Esophagus squamous epithelium (tissue), 5 donors: ENCODE results near the gene RNASEH1. TPM values are rescaled to one million over a fixed set of nuclear protein-coding genes. Genes with fewer than 3 reads are reported as not detected.

ENCODE experiments used
- DNase-seq: peaks from one replicate; lab custom pipeline; 2025; lab: John Stamatoyannopoulos, UW
- H3K27ac ChIP-seq, 4 donors: fragments of 200-600 bp; sonication (generic); one replicate each; pipeline ENCODE4 v1.5.1; 2016 to 2019; ENCODE audit warnings: mild to moderate bottlenecking in 1 of 4
- H3K27me3 ChIP-seq, 4 donors: fragments of 200-600 bp; sonication (generic); 1 replicate in 3 of 4; 2 replicates in 1 of 4; pipeline versions ENCODE4 v1.5.1 to v1.6.0; 2017 to 2021; ENCODE audit warnings: antibody characterized with exemption in 1 of 4
- H3K36me3 ChIP-seq, 3 donors: fragments of 200-600 bp; sonication (generic); one replicate each; pipeline ENCODE4 v1.5.1; 2016 to 2019
- H3K4me1 ChIP-seq, 3 donors: fragments of 200-600 bp; sonication (generic); one replicate each; pipeline ENCODE4 v1.5.1; 2017 to 2019
- H3K4me3 ChIP-seq, 4 donors: fragments of 200-600 bp; sonication (generic); 1 replicate in 3 of 4; 2 replicates in 1 of 4; pipeline ENCODE4 v1.5.1; 2016 to 2019; ENCODE audit warnings: mild to moderate bottlenecking in 2 of 4, moderate library complexity in 1 of 4
- H3K9me3 ChIP-seq, 3 donors: fragments of 200-600 bp; sonication (generic); one replicate each; pipeline ENCODE4 v1.5.1; 2016 to 2019
- POLR2A ChIP-seq, 4 donors: fragments of 450-650 bp; IDR thresholded peaks; one replicate each; pipeline ENCODE4 v1.6.1; 2017; ENCODE audit warnings: antibody characterized with exemption in 4 of 4, mild to moderate bottlenecking in 4 of 4, moderate library complexity in 3 of 4
- WGBS, 2 donors: methylation state at CpG; one replicate each; pipeline ENCODE4 v1.1.5; 2018; 5-methylcytosine and 5-hydroxymethylcytosine counted together
- intact Hi-C: fragments of 100-400 bp; cut with DNase I; formaldehyde crosslinking; loops from one replicate; pipeline ENCODE4 v1.15.0; 2022
- total RNA-seq, 4 donors: library from RNA; depleted of rRNA; stranded (reverse); fragments of >200 nt; gene quantifications; one replicate each; pipeline ENCODE4 v1.1.0, GENCODE V29; 2016
- TF ChIP-seq, protein P1 (sequence below), 6 experiments: fragments of 450-650 bp in 4 of 6; fragments of 200-600 bp in 2 of 6; sonication (generic) in 2 of 6; IDR thresholded peaks; one replicate each; pipeline ENCODE4 v1.5.1; 2016 to 2019; ENCODE audit warnings: antibody characterized with exemption in 6 of 6, mild to moderate bottlenecking in 4 of 6, moderate library complexity in 4 of 6
- donor health status: DM: yes; HTN: yes; CAD: no.

Gene RNASEH1
- total RNA-seq, 4 donors from 2014 or later, result 12.1 to 21.2 (median 19.0) TPM

DNA sequence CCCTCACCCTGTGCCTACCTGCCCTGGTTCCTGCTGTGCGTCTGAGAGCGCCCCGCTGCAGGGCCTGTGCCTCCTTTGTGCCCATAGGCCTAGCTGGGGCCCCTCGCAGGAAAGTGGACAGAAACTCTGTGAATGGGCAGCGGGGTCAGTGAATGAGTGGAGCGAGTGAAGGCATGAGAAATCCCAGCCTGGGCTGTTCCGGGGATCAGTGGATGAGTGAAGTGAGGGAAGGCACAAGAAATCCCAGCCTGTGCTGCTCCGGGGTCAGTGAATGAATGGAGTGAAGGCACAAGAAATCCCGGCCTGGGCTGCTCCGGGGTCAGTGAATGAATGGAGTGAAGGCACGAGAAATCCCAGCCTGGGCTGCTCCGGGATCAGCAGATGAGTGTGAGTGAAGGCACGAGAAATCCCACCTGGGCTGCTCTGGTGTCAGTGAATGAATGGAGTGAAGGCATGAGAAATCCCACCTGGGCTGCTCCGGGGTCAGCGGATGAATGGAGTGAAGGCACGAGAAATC is 38.8 kb upstream of the RNASEH1 start:
- WGBS, 2 donors, result 72 to 82% methylated on average over 12 of the region's 16 CpGs
- Histone ChIP-seq H3K9me3 (no peaks in the 10 kb centered on the region), H3K27ac (no peak overlapping the region), H3K36me3 (no peaks in the 10 kb centered on the region), H3K4me3 (no peak overlapping the region), H3K4me1 (peaks cover 0 to 9% (median 0%) of the 10 kb centered on the region in 3 donors), H3K27me3 (no peaks in the 10 kb centered on the region)
- TF ChIP-seq, protein P1, sequence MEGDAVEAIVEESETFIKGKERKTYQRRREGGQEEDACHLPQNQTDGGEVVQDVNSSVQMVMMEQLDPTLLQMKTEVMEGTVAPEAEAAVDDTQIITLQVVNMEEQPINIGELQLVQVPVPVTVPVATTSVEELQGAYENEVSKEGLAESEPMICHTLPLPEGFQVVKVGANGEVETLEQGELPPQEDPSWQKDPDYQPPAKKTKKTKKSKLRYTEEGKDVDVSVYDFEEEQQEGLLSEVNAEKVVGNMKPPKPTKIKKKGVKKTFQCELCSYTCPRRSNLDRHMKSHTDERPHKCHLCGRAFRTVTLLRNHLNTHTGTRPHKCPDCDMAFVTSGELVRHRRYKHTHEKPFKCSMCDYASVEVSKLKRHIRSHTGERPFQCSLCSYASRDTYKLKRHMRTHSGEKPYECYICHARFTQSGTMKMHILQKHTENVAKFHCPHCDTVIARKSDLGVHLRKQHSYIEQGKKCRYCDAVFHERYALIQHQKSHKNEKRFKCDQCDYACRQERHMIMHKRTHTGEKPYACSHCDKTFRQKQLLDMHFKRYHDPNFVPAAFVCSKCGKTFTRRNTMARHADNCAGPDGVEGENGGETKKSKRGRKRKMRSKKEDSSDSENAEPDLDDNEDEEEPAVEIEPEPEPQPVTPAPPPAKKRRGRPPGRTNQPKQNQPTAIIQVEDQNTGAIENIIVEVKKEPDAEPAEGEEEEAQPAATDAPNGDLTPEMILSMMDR (IDR thresholded peaks at IDR 0.05), result no peak
- no peak for TF ChIP-seq POLR2A (IDR thresholded peaks at IDR 0.05)
- no peak for DNase-seq
- intact Hi-C loops, result no loop called here

DNA sequence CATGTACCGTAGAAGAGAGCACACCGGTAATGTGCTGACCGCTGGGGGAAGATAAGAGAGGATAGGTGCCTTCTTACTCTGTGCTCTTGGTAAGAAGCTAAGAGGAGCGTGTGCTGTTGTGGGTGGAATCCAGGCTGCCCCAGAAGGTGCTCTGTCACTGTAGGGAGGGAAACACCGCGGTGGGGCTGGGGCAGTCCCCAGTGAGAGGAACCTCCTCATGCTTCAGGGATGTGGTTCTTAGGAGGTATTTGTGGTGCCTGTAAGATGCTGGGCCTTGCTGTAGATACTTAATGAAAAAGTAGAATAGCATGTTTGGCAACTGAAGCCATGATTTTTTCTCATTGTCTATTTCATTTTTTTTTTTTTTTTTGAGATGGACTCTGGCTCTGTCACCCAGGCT is 37.9 kb upstream of the RNASEH1 start:
- H3K27me3 ChIP-seq, result no peaks in the 10 kb centered on the region
- WGBS, 2 donors, result 86 to 91% methylated on average over 5 to 6 of the region's 6 CpGs
- H3K27ac ChIP-seq, result no peak overlapping the region
- intact Hi-C loops, result no loop called here
- DNase-seq, result no peak
- no peaks in the 10 kb centered on the region for H3K36me3 ChIP-seq
- H3K9me3 ChIP-seq, result no peaks in the 10 kb centered on the region
- H3K4me1 ChIP-seq, result peaks cover 0 to 9% (median 0%) of the 10 kb centered on the region in 3 donors
- TF ChIP-seq, protein P1 (IDR thresholded peaks at IDR 0.05), result no peak
- TF ChIP-seq POLR2A (IDR thresholded peaks at IDR 0.05), result no peak
- H3K4me3 ChIP-seq, result no peak overlapping the region

DNA sequence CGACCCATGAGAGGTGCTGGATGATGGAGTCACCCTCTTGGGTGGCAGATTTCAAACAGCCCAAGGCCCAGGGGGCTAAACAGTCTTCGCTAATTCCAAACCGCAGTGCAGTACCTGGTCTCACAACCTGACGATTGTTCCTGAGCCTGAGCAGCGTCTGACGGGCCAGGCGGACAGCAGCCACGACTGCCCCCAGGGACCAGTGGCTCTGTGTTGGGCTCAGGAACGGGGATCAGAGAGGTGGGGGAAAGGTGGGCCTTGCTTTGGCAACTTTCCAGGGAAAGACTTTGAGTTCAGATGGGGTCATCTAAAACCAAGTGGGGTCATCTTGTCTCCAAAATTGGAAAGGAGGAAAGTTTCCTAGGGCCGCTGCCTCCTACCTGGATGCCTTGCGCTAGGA is 37.3 kb upstream of the RNASEH1 start:
- Histone ChIP-seq H3K27ac (no peak overlapping the region), H3K4me3 (no peak overlapping the region), H3K4me1 (peaks cover 0 to 9% (median 0%) of the 10 kb centered on the region in 3 donors), H3K9me3 (no peaks in the 10 kb centered on the region), H3K27me3 (no peaks in the 10 kb centered on the region), H3K36me3 (no peaks in the 10 kb centered on the region)
- intact Hi-C loops, result no loop called here
- 75 to 93% methylated on average over 8 of the region's 11 CpGs for WGBS, 2 donors
- TF ChIP-seq, protein P1 (IDR thresholded peaks at IDR 0.05), result no peak
- TF ChIP-seq POLR2A (IDR thresholded peaks at IDR 0.05), result no peak
- no peak for DNase-seq

DNA sequence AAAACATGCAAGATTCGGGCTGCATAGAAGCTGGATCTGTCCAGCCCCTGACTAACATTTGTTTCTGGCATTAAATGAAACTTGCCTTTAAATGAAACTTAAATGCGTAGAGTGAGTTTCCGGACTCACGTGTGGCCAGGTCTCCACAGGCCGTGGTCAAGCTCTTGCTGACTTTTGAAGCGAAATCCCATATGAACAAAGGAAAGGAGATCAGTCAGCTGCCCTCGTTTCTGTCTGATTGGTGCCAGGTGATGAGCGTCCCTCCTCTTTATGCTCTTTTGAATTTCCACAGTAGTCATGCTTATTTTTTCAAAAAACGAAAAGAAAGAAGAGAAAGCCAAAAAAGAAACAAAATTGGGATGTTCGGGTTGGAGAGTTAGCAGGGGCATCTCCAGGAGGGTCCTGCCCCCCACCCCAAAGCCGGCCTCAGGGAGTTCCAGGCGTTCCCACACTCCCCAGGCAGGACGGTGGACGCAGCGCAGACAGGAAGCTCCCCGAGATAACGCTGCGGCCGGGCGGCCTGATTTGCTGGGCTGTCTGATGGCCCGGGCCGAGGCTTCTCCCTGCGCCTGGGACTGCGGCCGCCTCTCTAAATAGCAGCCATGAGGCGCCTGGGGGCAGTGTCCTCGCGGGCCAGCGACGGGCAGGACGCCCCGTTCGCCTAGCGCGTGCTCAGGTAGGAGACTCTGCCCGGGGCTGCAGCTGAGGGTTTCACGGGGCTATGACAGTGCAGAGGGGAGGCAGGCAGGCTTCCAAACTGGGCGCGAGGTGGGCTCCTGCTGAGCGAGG is 36.6 kb upstream of the RNASEH1 start, which contains the start of gene COLEC11:
Gene COLEC11, plus strand, starts transcription at position 620 of the 789 bp plus-strand sequence. CDS start 9,229 bp downstream, outside the sequence.
- peak within 1 kb of the TSS in 2 of 4 donors; percentile 13 to 46 for H3K4me3 ChIP-seq

More for the DNA sequence above, 36.6 kb upstream of the RNASEH1 start, which contains the start of gene COLEC11:
- Histone ChIP-seq H3K4me1 (peaks cover 0 to 9% (median 0%) of the 10 kb centered on the region in 3 donors), H3K9me3 (no peaks in the 10 kb centered on the region), H3K36me3 (no peaks in the 10 kb centered on the region), H3K27me3 (no peaks in the 10 kb centered on the region), H3K27ac (no peak within 1 kb of the TSS)
- WGBS, 2 donors, result 68 to 77% methylated on average over 11 to 18 of the region's 40 CpGs
- intact Hi-C loops, result no loop called here
- DNase-seq, result no peak
- TF ChIP-seq POLR2A (IDR thresholded peaks at IDR 0.05), result no peak
- TF ChIP-seq, protein P1 (IDR thresholded peaks at IDR 0.05), result peak in 1 of 6 experiments; percentile 6
